H1 (cell line): ENCODE measurements around the gene SPG11. TPM values are rescaled to one million over a fixed set of nuclear protein-coding genes. Genes with fewer than 3 reads are reported as not detected.

ENCODE experiments used
- CTCF ChIA-PET: fragments of 300-600 bp; sonication (Branson Sonifier 250); formaldehyde crosslinking; loops from one replicate; lab custom pipeline; 2021; ENCODE audit not compliant: partially characterized antibody; lab: Charles Lee
- POLR2A ChIA-PET: fragments of 300-600 bp; sonication (Branson Sonifier 250); formaldehyde crosslinking; loops from one replicate; lab custom pipeline; 2021; ENCODE audit warnings: inconsistent platforms; ENCODE audit not compliant: partially characterized antibody; lab: Charles Lee
- DNase-seq, 2 experiments: peaks; one replicate each; pipeline versions ENCODE4 v3.0.0 to v3.0.0-alpha.2; 2010 to 2022; ENCODE audit warnings: low spot score in 2 of 2, low read depth in 1 of 2, mixed read lengths in 1 of 2
- FAIRE-seq: peaks from 2 replicates; lab custom pipeline; 2011; peaks lifted over from hg19 to GRCh38; lab: Jason Lieb, UNC
- H2AFZ ChIP-seq: 2 replicates; pipeline ENCODE4 v1.8.1; 2012; ENCODE audit warnings: low read length, inconsistent platforms
- H2AK5ac ChIP-seq: 2 replicates; pipeline ENCODE4 v1.6.1; 2013; ENCODE audit warnings: low read depth, low read length
- H2BK120ac ChIP-seq: replicated peaks from 2 replicates; pipeline ENCODE3; 2013; ENCODE audit warnings: low read depth, low read length, inconsistent platforms
- H2BK12ac ChIP-seq: 2 replicates; pipeline ENCODE4 v1.6.1; 2013; ENCODE audit warnings: low read depth, low read length
- H2BK15ac ChIP-seq: 2 replicates; pipeline ENCODE4 v1.6.1; 2013; ENCODE audit warnings: low read length
- H2BK20ac ChIP-seq: 2 replicates; pipeline ENCODE4 v1.6.1; 2013; ENCODE audit warnings: low read length
- H2BK5ac ChIP-seq: 2 replicates; pipeline ENCODE4 v1.6.1; 2013; ENCODE audit warnings: low read depth, low read length
- H3K14ac ChIP-seq: 2 replicates; pipeline ENCODE4 v1.6.1; 2013; ENCODE audit warnings: inconsistent platforms; ENCODE audit not compliant: insufficient read length
- H3K18ac ChIP-seq: 2 replicates; pipeline ENCODE4 v1.6.1; 2013; ENCODE audit warnings: low read length; ENCODE audit errors: extremely low read depth
- H3K23ac ChIP-seq: 2 replicates; pipeline ENCODE4 v1.6.1; 2013; ENCODE audit warnings: inconsistent platforms; ENCODE audit not compliant: insufficient read length
- H3K23me2 ChIP-seq: 2 replicates; pipeline ENCODE4 v1.6.1; 2013; ENCODE audit warnings: low read depth, low read length
- H3K27ac ChIP-seq: 2 replicates; pipeline ENCODE4 v1.6.1; 2011; ENCODE audit warnings: low read depth, low read length, inconsistent platforms
- H3K27me3 ChIP-seq, 4 experiments: replicated peaks in 1 of 4; 1 replicate in 1 of 4; 2 replicates in 3 of 4; pipeline versions ENCODE4 v1.6.1 to v1.8.1; 2011 to 2013; ENCODE audit warnings: low read length in 3 of 4, mild to moderate bottlenecking in 3 of 4, inconsistent platforms in 2 of 4, mixed read lengths in 2 of 4, moderate library complexity in 1 of 4; ENCODE audit not compliant: control insufficient read depth in 3 of 4, insufficient read depth in 3 of 4; ENCODE audit errors: extremely low read depth in 1 of 4
- H3K36me3 ChIP-seq, 4 experiments: 2 replicates each; pipeline versions ENCODE4 v1.6.1 to v1.8.1; 2011 to 2013; ENCODE audit warnings: mild to moderate bottlenecking in 4 of 4, low read length in 3 of 4, moderate library complexity in 2 of 4, control low read depth in 1 of 4, inconsistent platforms in 1 of 4; ENCODE audit not compliant: insufficient read depth in 4 of 4, control insufficient read depth in 2 of 4
- H3K4ac ChIP-seq: replicated peaks from 2 replicates; pipeline ENCODE3; 2013; ENCODE audit warnings: low read length, low read depth, mixed read lengths, inconsistent platforms; ENCODE audit not compliant: insufficient read length
- H3K4me1 ChIP-seq, 4 experiments: replicated peaks in 1 of 4; 1 replicate in 1 of 4; 2 replicates in 3 of 4; pipeline versions ENCODE4 v1.6.1 to v1.8.1; 2011 to 2013; ENCODE audit warnings: low read length in 3 of 4, inconsistent platforms in 2 of 4, mixed read lengths in 1 of 4; ENCODE audit not compliant: insufficient read depth in 4 of 4, control insufficient read depth in 3 of 4
- H3K4me2 ChIP-seq, 2 experiments: 2 replicates each; pipeline versions ENCODE4 v1.6.1 to v1.8.1; 2011 to 2013; ENCODE audit warnings: low read depth in 2 of 2, low read length in 2 of 2, control low read depth in 1 of 2, inconsistent platforms in 1 of 2, mild to moderate bottlenecking in 1 of 2; ENCODE audit not compliant: insufficient read depth in 1 of 2
- H3K4me3 ChIP-seq, 4 experiments: fragments of 200-600, 300-600 bp in 1 of 4; sonication (generic), shearing (Covaris generic), sonication (Bioruptor Twin) in 1 of 4; 2 replicates each; pipeline versions ENCODE4 v1.5.1 to v1.8.1; 2011 to 2016; ENCODE audit warnings: low read length in 4 of 4, low read depth in 3 of 4, control low read depth in 2 of 4, inconsistent platforms in 2 of 4, mild to moderate bottlenecking in 2 of 4, mixed read lengths in 1 of 4, moderate library complexity in 1 of 4; ENCODE audit not compliant: insufficient read depth in 2 of 4; ENCODE audit errors: extremely low read depth in 1 of 4
- H3K56ac ChIP-seq: replicated peaks from 2 replicates; pipeline ENCODE3; 2013; ENCODE audit warnings: low read depth, mild to moderate bottlenecking, mixed read lengths, low read length, inconsistent platforms; ENCODE audit not compliant: insufficient read length
- H3K79me1 ChIP-seq: 2 replicates; pipeline ENCODE4 v1.6.1; 2013; ENCODE audit warnings: low read depth, low read length, control low read depth
- H3K79me2 ChIP-seq, 2 experiments: 2 replicates each; pipeline versions ENCODE4 v1.6.1 to v1.8.1; 2012 to 2013; ENCODE audit warnings: low read length in 2 of 2, mild to moderate bottlenecking in 2 of 2, inconsistent platforms in 1 of 2; ENCODE audit not compliant: insufficient read depth in 2 of 2, control insufficient read depth in 1 of 2
- H3K9ac ChIP-seq, 4 experiments: replicated peaks in 1 of 4; 1 replicate in 1 of 4; 2 replicates in 3 of 4; pipeline versions ENCODE4 v1.6.1 to v1.8.1; 2011 to 2013; ENCODE audit warnings: low read depth in 3 of 4, low read length in 3 of 4, control low read depth in 2 of 4, mild to moderate bottlenecking in 2 of 4, moderate library complexity in 2 of 4, inconsistent platforms in 1 of 4; ENCODE audit errors: extremely low read depth in 1 of 4
- H3K9me3 ChIP-seq, 2 experiments: 2 replicates each; pipeline versions ENCODE4 v1.6.1 to v1.8.1; 2012 to 2013; ENCODE audit warnings: mild to moderate bottlenecking in 2 of 2, moderate library complexity in 2 of 2, control low read depth in 1 of 2, inconsistent platforms in 1 of 2, low read depth in 1 of 2, low read length in 1 of 2, mixed read lengths in 1 of 2; ENCODE audit not compliant: insufficient read depth in 2 of 2
- H4K20me1 ChIP-seq, 2 experiments: replicated peaks in 1 of 2; 2 replicates each; pipeline versions ENCODE3 to v1.8.1; 2011 to 2013; ENCODE audit warnings: inconsistent platforms in 2 of 2, low read length in 2 of 2, mild to moderate bottlenecking in 1 of 2; ENCODE audit not compliant: insufficient read depth in 2 of 2, control insufficient read depth in 1 of 2
- H4K5ac ChIP-seq: 2 replicates; pipeline ENCODE4 v1.6.1; 2013; ENCODE audit warnings: low read length, low read depth, mixed read lengths, inconsistent platforms; ENCODE audit not compliant: insufficient read length
- H4K8ac ChIP-seq: 2 replicates; pipeline ENCODE4 v1.8.0; 2013; ENCODE audit warnings: mild to moderate bottlenecking, moderate library complexity, low read length, inconsistent platforms; ENCODE audit not compliant: insufficient read depth; ENCODE audit errors: extremely low read depth
- H4K91ac ChIP-seq: replicated peaks from 2 replicates; pipeline ENCODE3; 2013; ENCODE audit warnings: low read length, mixed read lengths, inconsistent platforms; ENCODE audit not compliant: insufficient read length
- KDM1A ChIP-seq: fragments of 200-600, 300-600 bp; sonication (generic); IDR thresholded peaks from 2 replicates; pipeline ENCODE4 v1.7.1; 2016; ENCODE audit warnings: mild to moderate bottlenecking, low read length, borderline replicate concordance
- POLR2AphosphoS5 ChIP-seq: IDR thresholded peaks from 2 replicates; pipeline ENCODE4 v1.6.1; 2011; ENCODE audit warnings: low read depth, low read length
- TAF1 ChIP-seq: IDR thresholded peaks from 2 replicates; pipeline ENCODE4 v1.6.1; 2011; ENCODE audit warnings: mild to moderate bottlenecking, low read depth, low read length
- TAF7 ChIP-seq: optimal IDR thresholded peaks from 2 replicates; pipeline ENCODE3; 2011; ENCODE audit warnings: low read depth, mild to moderate bottlenecking, inconsistent platforms, low read length, moderate library complexity, borderline replicate concordance
- WGBS, 2 experiments: shearing (Covaris generic) in 1 of 2; methylation state at CpG; one replicate each; pipeline versions ENCODE4 v1.1.6 to v1.1.7; 2013 to 2015; ENCODE audit warnings: low lambda C conversion rate in 2 of 2, mixed read lengths in 2 of 2, inconsistent platforms in 1 of 2, low coverage in 1 of 2, missing lambda C conversion rate in 1 of 2; ENCODE audit not compliant: insufficient replicate concordance in 2 of 2, insufficient coverage in 1 of 2, insufficient read length in 1 of 2; ENCODE audit errors: extremely low coverage in 1 of 2, missing lambda C conversion rate in 1 of 2; 5-methylcytosine and 5-hydroxymethylcytosine counted together
- polyA plus RNA-seq, 7 experiments: library from polyadenylated mRNA; depleted of rRNA in 3 of 7; stranded (reverse) in 5 of 7; unstranded in 2 of 7; fragments of >200 nt in 5 of 7; fragments of 200-250 nt in 2 of 7; gene quantifications; 1 replicate in 5 of 7; 2 replicates in 1 of 7; 4 replicates in 1 of 7; pipeline versions ENCODE4 v1.2.1 to v1.2.3, GENCODE V29; 2011 to 2013; ENCODE audit warnings: missing spikeins in 2 of 7, mixed read lengths in 2 of 7
- total RNA-seq: library from RNA; stranded (reverse); fragmentation: NEBNext Ultra II Directional; extraction: Animal tissue kit (Norgen Biotek cat#: 25700); gene quantifications from 2 replicates; pipeline ENCODE4 v1.2.1, GENCODE V29; 2021
- TF ChIP-seq, protein P1 (sequence below), 3 experiments: IDR thresholded peaks; 1 replicate in 2 of 3; 2 replicates in 1 of 3; pipeline versions ENCODE4 v1.5.1 to v1.6.1; 2011; ENCODE audit warnings: low read length in 3 of 3, mild to moderate bottlenecking in 3 of 3, inconsistent platforms in 2 of 3, low read depth in 1 of 3, moderate library complexity in 1 of 3; ENCODE audit not compliant: insufficient read depth in 1 of 3; ENCODE audit errors: control extremely low read depth in 1 of 3
- TF ChIP-seq, protein P2 (sequence below): IDR thresholded peaks from 2 replicates; pipeline ENCODE4 v1.6.1; 2012; ENCODE audit warnings: low read length, inconsistent platforms

The SPG11 gene
- total and polyA plus RNA-seq, 2 of the 8 experiments (the other 6 are each of a cell fraction or from before 2014, with no cell fraction given) = 37.1 to 38.6 TPM

DNA sequence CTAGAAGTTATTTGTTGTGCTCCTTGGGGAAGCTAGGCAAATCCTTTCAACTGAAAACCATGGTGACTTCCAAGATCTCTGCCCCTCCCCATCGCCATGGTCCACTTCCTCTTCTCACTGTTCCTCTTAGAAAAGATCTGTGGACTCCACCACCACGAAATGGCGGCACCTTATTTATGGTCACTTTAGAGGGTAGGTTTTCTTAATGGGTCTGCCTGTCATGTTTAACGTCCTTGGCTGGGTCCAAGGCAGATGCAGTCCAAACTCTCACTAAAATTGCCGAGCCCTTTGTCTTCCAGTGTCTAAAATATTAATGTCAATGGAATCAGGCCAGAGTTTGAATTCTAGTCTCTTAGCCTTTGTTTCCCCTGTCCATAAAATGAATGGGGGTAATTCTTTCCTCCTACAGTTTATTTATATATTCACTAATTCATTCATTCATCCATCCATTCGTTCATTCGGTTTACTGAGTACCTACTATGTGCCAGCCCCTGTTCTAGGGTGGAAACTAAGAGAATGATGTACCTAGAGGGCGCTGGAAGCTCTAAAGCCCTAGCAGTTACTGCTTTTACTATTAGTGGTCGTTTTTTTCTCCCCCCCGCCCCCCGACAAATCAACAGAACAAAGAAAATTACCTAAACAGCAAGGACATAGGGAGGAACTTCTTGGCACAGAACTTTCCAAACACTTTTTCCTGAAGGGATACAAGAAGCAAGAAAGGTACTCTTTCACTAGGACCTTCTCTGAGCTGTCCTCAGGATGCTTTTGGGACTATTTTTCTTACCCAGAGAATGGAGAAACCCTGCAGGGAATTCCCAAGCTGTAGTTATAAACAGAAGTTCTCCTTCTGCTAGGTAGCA lies 47.0 kb upstream of the SPG11 start:
- Histone ChIP-seq H3K14ac (no peak overlapping the region), H2AFZ (peak overlapping the region; percentile 78), H3K4me1 (0 out of 7 replicates have a peak, but pooled peaks cover 0 to 3% (median 0%) of the 10 kb centered on the region in 4 experiments), H3K23me2 (peaks cover 4% of the 10 kb centered on the region), H2BK120ac (no peak overlapping the region), H4K8ac (no peak overlapping the region), H2AK5ac (no peak overlapping the region), H3K36me3 (peaks cover 0 to 2% (median under 1%) of the 10 kb centered on the region in 4 experiments; a peak in 3 of 8 replicates), H3K9ac (peak overlapping the region in 2 of 4 experiments; percentile 60 to 63; a peak in 5 of 7 replicates), H3K23ac (no peak overlapping the region), H4K91ac (no peak overlapping the region), H4K20me1 (no peaks in the 10 kb centered on the region), H3K56ac (no peak overlapping the region), H3K9me3 (no peaks in the 10 kb centered on the region), H3K18ac (no peak overlapping the region), H3K79me2 (peaks cover 0 to 9% of the 10 kb centered on the region in 2 experiments; a peak in 2 of 4 replicates), H3K4me2 (peak overlapping the region; percentile 90 to 94), H2BK12ac (no peak overlapping the region), H3K4me3 (peak overlapping the region; percentile 79 to 95 (median 88)), H2BK5ac (no peak overlapping the region), H4K5ac (no peak overlapping the region), H3K79me1 (no peaks in the 10 kb centered on the region), H3K4ac (no peak overlapping the region), H2BK15ac (no peak overlapping the region), H2BK20ac (0 out of 2 replicates have a peak overlapping the region, but pooled peaks have one; percentile 34), H3K27me3 (peaks cover 0 to 10% (median 8%) of the 10 kb centered on the region in 4 experiments; a peak in 5 of 7 replicates), H3K27ac (peak overlapping the region; percentile 60; the same call in 1 of the 2 replicates)
- WGBS, 2 experiments = 45% methylated on average over 11 of the region's 11 CpGs; no CpG with 5 or more reads in 1 of the 2 experiments
- POLR2A ChIA-PET = interaction anchor here (0.7 to 4.2 kb wide), 16 partner anchors 11 to 1955 kb away, joined by 3 to 64 read pairs (median 4); partner anchors contain the start of genes SPG11 and TRIM69
- FAIRE-seq = no peak
- CTCF ChIA-PET = interaction anchor here (0.5 to 6.6 kb wide), 10 partner anchors 9 to 94 kb away, joined by 3 to 61 read pairs (median 4); partner anchors contain the start of genes SPG11 and TRIM69
- no peak for DNase-seq
- TF ChIP-seq TAF1 (no peak), POLR2AphosphoS5 (no peak), KDM1A (0 out of 2 replicates have a peak, but pooled peaks have one; percentile 38), TAF7 (no peak)
- TF ChIP-seq, protein P1, sequence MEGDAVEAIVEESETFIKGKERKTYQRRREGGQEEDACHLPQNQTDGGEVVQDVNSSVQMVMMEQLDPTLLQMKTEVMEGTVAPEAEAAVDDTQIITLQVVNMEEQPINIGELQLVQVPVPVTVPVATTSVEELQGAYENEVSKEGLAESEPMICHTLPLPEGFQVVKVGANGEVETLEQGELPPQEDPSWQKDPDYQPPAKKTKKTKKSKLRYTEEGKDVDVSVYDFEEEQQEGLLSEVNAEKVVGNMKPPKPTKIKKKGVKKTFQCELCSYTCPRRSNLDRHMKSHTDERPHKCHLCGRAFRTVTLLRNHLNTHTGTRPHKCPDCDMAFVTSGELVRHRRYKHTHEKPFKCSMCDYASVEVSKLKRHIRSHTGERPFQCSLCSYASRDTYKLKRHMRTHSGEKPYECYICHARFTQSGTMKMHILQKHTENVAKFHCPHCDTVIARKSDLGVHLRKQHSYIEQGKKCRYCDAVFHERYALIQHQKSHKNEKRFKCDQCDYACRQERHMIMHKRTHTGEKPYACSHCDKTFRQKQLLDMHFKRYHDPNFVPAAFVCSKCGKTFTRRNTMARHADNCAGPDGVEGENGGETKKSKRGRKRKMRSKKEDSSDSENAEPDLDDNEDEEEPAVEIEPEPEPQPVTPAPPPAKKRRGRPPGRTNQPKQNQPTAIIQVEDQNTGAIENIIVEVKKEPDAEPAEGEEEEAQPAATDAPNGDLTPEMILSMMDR (IDR thresholded peaks at IDR 0.05; ENCODE audit: control extremely low read depth in 1 of 3, insufficient read depth in 1 of 3, low read depth in 1 of 3, low read length in 3 of 3) = peak in 2 of 3 experiments; percentile 2 to 23; a peak in 2 of 4 replicates
- TF ChIP-seq, protein P2, sequence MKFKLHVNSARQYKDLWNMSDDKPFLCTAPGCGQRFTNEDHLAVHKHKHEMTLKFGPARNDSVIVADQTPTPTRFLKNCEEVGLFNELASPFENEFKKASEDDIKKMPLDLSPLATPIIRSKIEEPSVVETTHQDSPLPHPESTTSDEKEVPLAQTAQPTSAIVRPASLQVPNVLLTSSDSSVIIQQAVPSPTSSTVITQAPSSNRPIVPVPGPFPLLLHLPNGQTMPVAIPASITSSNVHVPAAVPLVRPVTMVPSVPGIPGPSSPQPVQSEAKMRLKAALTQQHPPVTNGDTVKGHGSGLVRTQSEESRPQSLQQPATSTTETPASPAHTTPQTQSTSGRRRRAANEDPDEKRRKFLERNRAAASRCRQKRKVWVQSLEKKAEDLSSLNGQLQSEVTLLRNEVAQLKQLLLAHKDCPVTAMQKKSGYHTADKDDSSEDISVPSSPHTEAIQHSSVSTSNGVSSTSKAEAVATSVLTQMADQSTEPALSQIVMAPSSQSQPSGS = no peak
